GM12878 (cell line): ENCODE data around the gene SH3BP5. TPM values are rescaled to one million over a fixed set of nuclear protein-coding genes. Genes with fewer than 3 reads are reported as not detected.

Source experiments
- ASH2L ChIP-seq: fragments of 300-600, 200-600 bp; sonication (generic); IDR thresholded peaks from 2 replicates; pipeline ENCODE4 v1.6.1; 2017; ENCODE audit warnings: low read depth, mild to moderate bottlenecking, borderline replicate concordance
- BCLAF1 ChIP-seq: fragments of 450-650 bp; IDR thresholded peaks from 2 replicates; pipeline ENCODE4 v1.6.1; 2017; ENCODE audit warnings: antibody characterized with exemption, mild to moderate bottlenecking, moderate library complexity
- BHLHE40 ChIP-seq, 2 experiments: fragments of 450-650 bp in 1 of 2; IDR thresholded peaks; 2 replicates each; pipeline ENCODE4 v1.6.1; 2011 to 2017; ENCODE audit warnings: low read depth in 2 of 2, borderline replicate concordance in 1 of 2, improper control_type of control experiment in 1 of 2, low read length in 1 of 2, mild to moderate bottlenecking in 1 of 2
- CBFB ChIP-seq: IDR thresholded peaks from 2 replicates; pipeline ENCODE4 v1.6.1; 2016; ENCODE audit warnings: antibody characterized with exemption, low read depth
- CBX5 ChIP-seq: sonication (generic); IDR thresholded peaks from 2 replicates; pipeline ENCODE4 v1.6.1; 2016; ENCODE audit warnings: low read depth, moderate library complexity, mild to moderate bottlenecking, inconsistent platforms
- CREB1 ChIP-seq: IDR thresholded peaks from 2 replicates; pipeline ENCODE4 v1.6.1; 2012; ENCODE audit warnings: low read depth, mild to moderate bottlenecking, inconsistent platforms
- DPF2 ChIP-seq: fragments of 450-650 bp; IDR thresholded peaks from 2 replicates; pipeline ENCODE4 v1.6.1; 2017; ENCODE audit warnings: mild to moderate bottlenecking
- E2F8 ChIP-seq: fragments of 450-650 bp; IDR thresholded peaks from 2 replicates; pipeline ENCODE4 v1.6.1; 2018; ENCODE audit warnings: mild to moderate bottlenecking, low read depth, moderate library complexity; ENCODE audit not compliant: partially characterized antibody
- GABPA ChIP-seq: IDR thresholded peaks from 2 replicates; pipeline ENCODE4 v1.6.1; 2014; ENCODE audit warnings: antibody characterized with exemption, low read depth, mild to moderate bottlenecking, inconsistent platforms
- GATAD2B ChIP-seq: fragments of 450-650 bp; conservative IDR thresholded peaks from 2 replicates; pipeline ENCODE4 v1.6.1; 2017; ENCODE audit warnings: low read depth, mild to moderate bottlenecking, moderate library complexity
- JUND ChIP-seq: IDR thresholded peaks from 2 replicates; pipeline ENCODE4 v1.6.1; 2012; ENCODE audit warnings: low read depth, mild to moderate bottlenecking, low read length, improper control_type of control experiment, moderate library complexity
- MEF2B ChIP-seq: fragments of 450-650 bp; IDR thresholded peaks from 2 replicates; pipeline ENCODE4 v1.6.1; 2018; ENCODE audit warnings: mild to moderate bottlenecking, moderate library complexity; ENCODE audit not compliant: partially characterized antibody, poor library complexity, severe bottlenecking
- MYC ChIP-seq: IDR thresholded peaks from 2 replicates; pipeline ENCODE4 v1.6.1; 2011; ENCODE audit warnings: mild to moderate bottlenecking, low read length, moderate library complexity, inconsistent platforms; ENCODE audit not compliant: insufficient read depth, insufficient replicate concordance, insufficient read length, severe bottlenecking
- NFIC ChIP-seq: IDR thresholded peaks from 2 replicates; pipeline ENCODE4 v1.6.1; 2012; ENCODE audit warnings: low read depth, mild to moderate bottlenecking, inconsistent platforms, low read length, moderate library complexity
- NFXL1 ChIP-seq: fragments of 450-650 bp; IDR thresholded peaks from 2 replicates; pipeline ENCODE4 v1.6.1; 2017; ENCODE audit warnings: antibody characterized with exemption, mild to moderate bottlenecking, borderline replicate concordance
- POLR2A ChIP-seq: IDR thresholded peaks from 2 replicates; pipeline ENCODE4 v1.6.1; 2011; ENCODE audit warnings: low read depth, mild to moderate bottlenecking, low read length
- SMARCA5 ChIP-seq: fragments of 450-650 bp; IDR thresholded peaks from 2 replicates; pipeline ENCODE4 v1.6.1; 2017; ENCODE audit warnings: mild to moderate bottlenecking
- STAT1 ChIP-seq: fragments of 450-650 bp; conservative IDR thresholded peaks from 2 replicates; pipeline ENCODE4 v1.6.1; 2014; ENCODE audit warnings: antibody characterized with exemption, mild to moderate bottlenecking
- TCF7 ChIP-seq: IDR thresholded peaks from 2 replicates; pipeline ENCODE4 v1.6.1; 2014; ENCODE audit warnings: antibody characterized with exemption, borderline replicate concordance
- USF1 ChIP-seq: IDR thresholded peaks from 2 replicates; pipeline ENCODE4 v1.6.1; 2011; ENCODE audit warnings: borderline replicate concordance, low read depth, mild to moderate bottlenecking, moderate library complexity, mixed read lengths, low read length; ENCODE audit not compliant: insufficient read depth; ENCODE audit errors: extremely low read length
- USF2 ChIP-seq: IDR thresholded peaks from 2 replicates; pipeline ENCODE4 v1.6.1; 2011; ENCODE audit warnings: low read depth, low read length, improper control_type of control experiment, borderline replicate concordance
- ZNF622 ChIP-seq: fragments of 450-650 bp; IDR thresholded peaks from 2 replicates; pipeline ENCODE4 v1.6.1; 2017; ENCODE audit warnings: mild to moderate bottlenecking, inconsistent platforms
- ZZZ3 ChIP-seq: IDR thresholded peaks from 2 replicates; pipeline ENCODE4 v1.6.1; 2011; ENCODE audit warnings: low read depth; ENCODE audit not compliant: control insufficient read depth, insufficient read length
- polyA plus RNA-seq, 11 experiments: library from polyadenylated mRNA; depleted of rRNA in 4 of 11; unstranded in 6 of 11; stranded (reverse) in 5 of 11; fragments of >200 nt; fragmentation: Nextera tagmentation in 4 of 11; fragmentation: Illumina TruSeq in 1 of 11; extraction: Ambion mirVana in 4 of 11; extraction: Trizol in 1 of 11; gene quantifications; 1 replicate in 1 of 11; 2 replicates in 10 of 11; pipeline versions ENCODE4 v1.2.1 to v1.2.3, GENCODE V29; 2011 to 2016; ENCODE audit warnings: inconsistent platforms in 2 of 11, missing spikeins in 2 of 11, low read depth in 1 of 11
- total RNA-seq, 4 experiments: library from RNA; depleted of rRNA in 3 of 4; stranded (reverse); fragments of >200 nt in 3 of 4; fragmentation: Illumina TruSeq in 1 of 4; extraction: Trizol in 1 of 4; gene quantifications; 2 replicates each; pipeline versions ENCODE4 v1.2.1 to v1.2.3, GENCODE V29; 2013 to 2021

The SH3BP5 gene
- total and polyA plus RNA-seq, 10 of the 15 experiments (the other 5 are each of a cell fraction or from before 2014, with no cell fraction given) = 14.9 to 87.5 (median 43.7) TPM

DNA sequence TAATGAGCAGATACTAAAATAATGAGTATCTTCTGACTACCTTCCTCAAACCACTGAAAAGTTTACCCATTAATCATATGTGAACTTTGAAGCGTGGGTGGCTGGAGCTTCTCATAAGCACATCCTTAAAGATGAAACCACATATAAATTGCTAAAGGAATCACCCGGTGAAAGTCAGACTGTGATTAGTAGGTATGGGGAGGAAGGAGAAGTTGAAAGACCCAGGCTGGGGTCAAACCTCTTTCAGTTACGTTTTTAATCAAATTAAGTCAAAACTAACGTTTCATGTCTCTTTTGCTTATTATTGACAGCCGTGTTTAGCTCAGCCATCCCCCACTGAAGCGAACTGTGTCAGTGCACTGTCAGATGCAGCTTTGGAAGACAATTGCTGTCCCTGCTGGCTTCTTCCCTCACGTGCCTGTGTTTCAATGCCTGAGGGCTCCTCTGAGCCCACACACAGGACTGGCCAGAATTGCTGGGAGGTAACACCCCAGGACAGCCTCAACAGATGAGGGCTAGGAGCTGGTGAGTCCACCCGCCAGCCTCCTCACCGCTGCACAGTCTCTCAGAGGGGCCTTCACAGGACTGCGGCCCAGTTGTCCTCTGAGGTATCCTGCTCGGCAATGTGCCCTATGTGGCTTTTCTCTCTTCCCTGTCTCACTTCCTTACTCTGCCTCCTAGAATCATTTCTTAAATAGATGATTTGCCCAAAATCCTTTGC is 29.3 kb upstream of the SH3BP5 start (continued):
- TF ChIP-seq DPF2 (peak; percentile 100), ASH2L (peak; percentile 74; the same call in 1 of the 2 replicates), STAT1 (no peak), CBX5 (peak; percentile 92; the same call in 1 of the 2 replicates), GATAD2B (peak; percentile 83; the same call in 1 of the 2 replicates), NFIC (peak; percentile 100), E2F8 (no peak), CBFB (peak; percentile 96), USF1 (peak; percentile 55), BHLHE40 (IDR thresholded peaks at IDR 0.05; ENCODE audit: borderline replicate concordance in 1 of 2, low read depth in 2 of 2, low read length in 1 of 2) (peak; percentile 98 to 99), TCF7 (peak; percentile 98), SMARCA5 (peak; percentile 66; the same call in 1 of the 2 replicates), MEF2B (peak; percentile 92), JUND (peak; percentile 87), CREB1 (peak; percentile 74), ZZZ3 (no peak), MYC (no peak), GABPA (peak; percentile 77), ZNF622 (no peak), BCLAF1 (no peak), POLR2A (peak; percentile 63), NFXL1 (no peak), USF2 (no peak; the same call in 1 of the 2 replicates)
